Brain microvascular endothelial cell (primary cell): ENCODE measurements around the gene TBK1.

ENCODE experiments used
- DNase-seq: peaks from one replicate; pipeline ENCODE4 v3.0.0-alpha.2; 2020
- H3K27ac ChIP-seq: fragments of 250-450 bp; sonication (Bioruptor Pico); 2 replicates; pipeline ENCODE4 v1.5.1; 2020; ENCODE audit warnings: mild to moderate bottlenecking, moderate library complexity
- H3K27me3 ChIP-seq: fragments of 250-450 bp; sonication (Bioruptor Pico); replicated peaks from 2 replicates; pipeline ENCODE4 v1.5.1; 2020; ENCODE audit warnings: mild to moderate bottlenecking
- H3K36me3 ChIP-seq: fragments of 250-450 bp; sonication (Bioruptor Pico); replicated peaks from 2 replicates; pipeline ENCODE4 v1.5.1; 2020; ENCODE audit warnings: mild to moderate bottlenecking
- H3K4me3 ChIP-seq: 2 replicates; pipeline ENCODE4 v1.5.1; 2011; ENCODE audit warnings: low read depth, mild to moderate bottlenecking, control low read depth, low read length, moderate library complexity
- in situ Hi-C: cut with HindIII; loops from 2 replicates; pipeline ENCODE4 v1.10.0; 2017; ENCODE audit warnings: low sequenced_read_pairs, low pct_ligation_motif_present
- TF ChIP-seq, protein P1 (sequence below): IDR thresholded peaks from 2 replicates; pipeline ENCODE4 v1.5.1; 2011; ENCODE audit warnings: low read depth, mild to moderate bottlenecking, moderate library complexity, low read length, control low read depth, inconsistent platforms; ENCODE audit errors: missing control alignments

Gene TBK1

GRCh38 chr12:64545081-64545382, 93.1 kb downstream of the TBK1 start:
- DNase-seq: no peak
- H3K4me3 ChIP-seq: no peak overlapping the region
- in situ Hi-C loops: no loop called here
- H3K27ac ChIP-seq: no peak overlapping the region
- H3K27me3 ChIP-seq: no peaks in the 10 kb centered on the region
- no peaks in the 10 kb centered on the region for H3K36me3 ChIP-seq
- TF ChIP-seq, protein P1, sequence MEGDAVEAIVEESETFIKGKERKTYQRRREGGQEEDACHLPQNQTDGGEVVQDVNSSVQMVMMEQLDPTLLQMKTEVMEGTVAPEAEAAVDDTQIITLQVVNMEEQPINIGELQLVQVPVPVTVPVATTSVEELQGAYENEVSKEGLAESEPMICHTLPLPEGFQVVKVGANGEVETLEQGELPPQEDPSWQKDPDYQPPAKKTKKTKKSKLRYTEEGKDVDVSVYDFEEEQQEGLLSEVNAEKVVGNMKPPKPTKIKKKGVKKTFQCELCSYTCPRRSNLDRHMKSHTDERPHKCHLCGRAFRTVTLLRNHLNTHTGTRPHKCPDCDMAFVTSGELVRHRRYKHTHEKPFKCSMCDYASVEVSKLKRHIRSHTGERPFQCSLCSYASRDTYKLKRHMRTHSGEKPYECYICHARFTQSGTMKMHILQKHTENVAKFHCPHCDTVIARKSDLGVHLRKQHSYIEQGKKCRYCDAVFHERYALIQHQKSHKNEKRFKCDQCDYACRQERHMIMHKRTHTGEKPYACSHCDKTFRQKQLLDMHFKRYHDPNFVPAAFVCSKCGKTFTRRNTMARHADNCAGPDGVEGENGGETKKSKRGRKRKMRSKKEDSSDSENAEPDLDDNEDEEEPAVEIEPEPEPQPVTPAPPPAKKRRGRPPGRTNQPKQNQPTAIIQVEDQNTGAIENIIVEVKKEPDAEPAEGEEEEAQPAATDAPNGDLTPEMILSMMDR: no peak

GRCh38 chr12:64549108-64549507, 97.2 kb downstream of the TBK1 start:
- Histone ChIP-seq H3K36me3 (no peaks in the 10 kb centered on the region), H3K27ac (no peak overlapping the region), H3K27me3 (peaks cover 2% of the 10 kb centered on the region), H3K4me3 (no peak overlapping the region)
- TF ChIP-seq, protein P1: no peak
- DNase-seq: no peak
- in situ Hi-C loops: no loop called here

GRCh38 chr12:64550755-64551154, 98.8 kb downstream of the TBK1 start:
- TF ChIP-seq, protein P1: no peak
- Histone ChIP-seq H3K27ac (no peak overlapping the region), H3K4me3 (no peak overlapping the region), H3K27me3 (peaks cover 2% of the 10 kb centered on the region), H3K36me3 (no peaks in the 10 kb centered on the region)
- in situ Hi-C loops: no loop called here
- no peak for DNase-seq

DNA sequence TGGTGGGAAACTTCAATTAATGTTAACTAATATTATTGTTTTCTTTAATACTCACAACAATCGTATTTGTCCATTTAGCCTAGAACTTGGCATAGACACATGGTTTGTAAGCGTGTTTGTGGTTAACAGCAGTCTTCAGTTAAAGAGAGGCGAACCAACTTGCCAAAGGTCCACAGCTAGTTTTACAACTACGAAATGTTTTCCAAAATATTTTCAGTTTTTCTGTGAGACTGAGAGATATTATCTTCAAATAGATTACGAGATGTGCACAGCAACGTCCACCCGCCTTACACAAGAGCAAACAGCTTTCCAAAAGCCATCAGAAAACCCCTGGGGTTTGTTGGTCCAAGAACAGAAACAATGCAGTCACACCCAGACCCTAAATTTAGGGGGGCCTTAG, 99.8 kb downstream of the TBK1 start:
- in situ Hi-C loops: no loop called here
- no peak overlapping the region for H3K4me3 ChIP-seq
- H3K27ac ChIP-seq: no peak overlapping the region
- H3K27me3 ChIP-seq: peaks cover 2% of the 10 kb centered on the region
- H3K36me3 ChIP-seq: no peaks in the 10 kb centered on the region
- TF ChIP-seq, protein P1: no peak
- DNase-seq: no peak
